Activated CD4-positive, alpha-beta T cell treated with anti-CD3 and anti-CD28 coated beads, Interleukin-2, amount 50 U/mL, for 24 hours (primary cell): ENCODE results near the gene SLAIN1.

Experiments
- DNase-seq, 2 donors: peaks; one replicate each; pipeline ENCODE4 v3.0.0-alpha.2; 2020; ENCODE audit warnings: low read depth in 1 of 2, low spot score in 1 of 2

Gene SLAIN1

DNA sequence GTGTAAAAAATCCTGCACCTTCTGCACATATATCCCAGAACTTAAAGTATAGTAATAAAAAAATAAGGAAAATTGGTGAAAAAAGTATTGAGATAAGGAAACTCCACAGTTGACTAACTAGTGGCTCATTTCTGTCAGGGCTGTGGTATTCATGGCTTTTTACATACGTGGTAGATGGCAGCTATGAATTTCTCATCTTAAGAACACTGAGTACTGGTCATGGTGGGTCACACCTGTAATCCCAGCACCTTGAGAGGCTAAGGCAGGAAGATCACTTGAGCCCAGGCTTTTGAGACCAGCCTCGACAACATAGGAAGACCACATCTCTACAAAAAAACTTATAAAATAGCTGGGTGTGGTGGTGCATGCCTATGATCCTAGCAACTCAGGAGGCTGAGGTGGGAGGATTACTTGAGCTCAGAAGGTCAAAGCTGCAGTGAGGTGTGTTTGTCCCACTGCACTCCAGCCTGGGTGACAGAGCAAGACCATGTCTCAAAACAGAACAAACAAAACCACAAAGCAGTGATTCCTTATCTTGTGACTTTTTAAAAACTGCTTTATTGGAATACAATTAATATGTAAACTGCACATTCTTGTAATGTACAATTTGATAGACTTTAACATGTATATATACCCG is 16.8 kb downstream of the SLAIN1 start:
- DNase-seq = no peak

- no peak for DNase-seq
Observed at GRCh38 chr13:77715233-77715891, 17.9 kb downstream of the SLAIN1 start.

DNA sequence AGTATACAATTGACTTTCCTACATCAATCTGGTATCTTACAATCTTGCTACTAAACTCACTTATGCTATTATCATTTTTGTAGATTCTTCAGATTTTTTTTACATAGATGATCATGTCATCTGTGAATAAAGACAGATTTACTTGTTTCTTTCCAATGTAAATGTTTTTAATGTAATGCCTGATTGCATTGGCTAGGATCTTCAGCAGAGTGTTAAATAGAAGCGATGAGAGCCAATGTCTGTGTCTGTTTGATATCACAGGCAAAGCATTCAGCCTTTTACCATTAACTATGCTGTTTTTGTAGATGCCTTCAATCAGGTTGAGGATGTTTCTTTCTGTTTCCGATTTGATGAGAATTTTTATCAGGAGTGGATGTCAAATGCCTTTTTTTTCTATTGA is 19.2 kb downstream of the SLAIN1 start:
- DNase-seq = no peak

- DNase-seq = no peak
Observed at GRCh38 chr13:77717508-77717907, 20.0 kb downstream of the SLAIN1 start.

DNA sequence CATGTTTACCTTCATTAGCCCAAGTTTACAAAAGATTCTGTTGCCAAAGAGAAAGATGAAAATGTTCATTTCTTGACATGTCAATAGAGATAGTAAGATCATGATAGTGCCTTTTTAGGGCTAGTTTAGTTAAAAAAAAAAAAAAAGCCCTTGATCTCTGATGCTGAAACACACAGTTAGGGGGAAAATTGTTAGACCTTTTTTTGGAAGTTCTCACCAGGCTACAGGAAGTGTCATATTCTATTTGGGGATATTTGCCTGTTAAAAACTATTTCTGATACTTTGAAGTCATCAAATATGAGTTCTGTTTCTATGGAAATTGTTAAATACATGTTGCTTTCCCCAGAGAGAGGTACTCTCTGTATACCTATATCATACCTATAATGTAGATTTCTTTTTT is 21.6 kb downstream of the SLAIN1 start:
- DNase-seq = no peak

GRCh38 chr13:77720988-77721387 is 23.5 kb downstream of the SLAIN1 start:
- no peak for DNase-seq

GRCh38 chr13:77724092-77724491 is 26.6 kb downstream of the SLAIN1 start:
- DNase-seq = no peak

DNA sequence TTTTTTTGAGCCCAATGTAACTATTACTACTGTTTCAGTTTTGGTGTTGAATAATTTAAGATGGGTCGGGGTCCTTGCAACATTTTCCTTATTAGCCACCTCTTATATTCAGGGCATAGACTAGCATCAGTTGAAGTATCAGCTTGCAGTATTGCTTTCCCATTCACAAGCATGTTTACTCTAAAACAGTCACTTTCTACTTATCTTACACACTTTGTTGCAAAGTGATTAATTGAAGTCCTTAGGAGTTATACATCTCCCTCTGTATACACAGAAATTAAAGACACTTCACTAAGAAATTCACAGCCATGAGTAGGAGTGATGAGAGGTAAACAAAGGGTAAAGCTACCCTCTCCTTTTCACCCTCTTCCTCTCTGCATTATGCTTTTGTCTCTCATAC is 27.6 kb downstream of the SLAIN1 start:
- no peak for DNase-seq

GRCh38 chr13:77728265-77729125 is 31.0 kb downstream of the SLAIN1 start:
- no peak for DNase-seq

DNA sequence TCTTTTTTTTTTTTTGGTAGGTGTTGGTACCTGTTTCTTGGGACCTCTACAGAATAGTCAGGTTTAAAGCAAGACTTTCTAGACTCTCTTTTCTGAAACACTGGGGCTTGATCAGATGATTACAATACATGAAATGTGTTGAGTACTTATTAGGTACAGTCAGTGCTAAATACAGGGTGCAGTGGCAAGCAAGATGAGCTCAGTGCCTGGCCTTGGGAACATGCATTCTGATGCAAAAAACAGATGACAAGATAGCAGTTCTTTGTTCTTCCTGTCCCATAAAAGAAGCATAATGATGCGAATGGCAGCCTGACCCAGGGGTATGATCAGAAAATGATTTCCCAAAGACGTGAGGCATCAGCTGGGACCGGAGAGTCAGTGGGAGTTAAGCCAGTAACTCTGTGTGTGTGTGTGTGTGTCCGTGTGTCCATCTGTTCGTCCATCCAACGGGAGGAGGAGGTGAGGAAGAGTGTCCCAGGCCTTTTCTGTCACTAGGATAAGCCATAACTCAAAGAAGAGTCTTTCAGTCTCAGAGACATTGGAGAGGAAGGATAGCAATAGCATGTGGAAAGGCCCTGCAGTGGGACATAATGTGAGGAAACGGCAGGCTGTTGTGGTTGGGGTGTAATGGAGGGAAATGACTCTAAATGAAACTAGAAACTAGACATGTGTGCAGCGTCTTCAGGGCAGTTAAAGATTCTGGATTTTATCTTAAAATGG is 32.2 kb downstream of the SLAIN1 start:
- DNase-seq = peak in 1 of 2 donors; percentile 21

GRCh38 chr13:77730572-77730971 is 33.1 kb downstream of the SLAIN1 start:
- DNase-seq = no peak

GRCh38 chr13:77732287-77732686 is 34.8 kb downstream of the SLAIN1 start:
- DNase-seq = no peak

DNA sequence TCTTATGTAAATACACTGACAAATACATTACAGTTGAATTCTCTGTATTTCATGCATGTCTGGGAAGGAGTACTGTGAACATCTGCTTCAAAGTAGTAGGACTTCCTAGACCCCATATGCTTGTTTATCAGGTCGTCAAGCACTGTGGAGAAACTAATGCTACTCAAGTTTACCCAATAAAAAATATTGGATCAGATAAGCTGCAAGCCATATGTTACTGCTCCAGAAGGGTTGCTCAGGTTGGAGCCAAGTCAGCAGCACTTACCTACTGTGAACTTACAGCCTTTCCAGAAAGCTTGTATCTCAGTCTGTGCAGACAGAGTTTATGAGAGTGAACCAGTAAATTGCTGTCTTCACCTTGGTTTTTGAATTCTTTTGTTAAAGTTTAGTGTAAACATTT is 36.2 kb downstream of the SLAIN1 start:
- DNase-seq = no peak

GRCh38 chr13:77737583-77738200 is 40.2 kb downstream of the SLAIN1 start:
- no peak for DNase-seq

- no peak for DNase-seq
Observed at GRCh38 chr13:77740097-77740735, 42.7 kb downstream of the SLAIN1 start.

- DNase-seq = no peak
Observed at GRCh38 chr13:77740931-77741596, 43.6 kb downstream of the SLAIN1 start.

GRCh38 chr13:77741597-77741972 is 44.1 kb downstream of the SLAIN1 start:
- no peak for DNase-seq

DNA sequence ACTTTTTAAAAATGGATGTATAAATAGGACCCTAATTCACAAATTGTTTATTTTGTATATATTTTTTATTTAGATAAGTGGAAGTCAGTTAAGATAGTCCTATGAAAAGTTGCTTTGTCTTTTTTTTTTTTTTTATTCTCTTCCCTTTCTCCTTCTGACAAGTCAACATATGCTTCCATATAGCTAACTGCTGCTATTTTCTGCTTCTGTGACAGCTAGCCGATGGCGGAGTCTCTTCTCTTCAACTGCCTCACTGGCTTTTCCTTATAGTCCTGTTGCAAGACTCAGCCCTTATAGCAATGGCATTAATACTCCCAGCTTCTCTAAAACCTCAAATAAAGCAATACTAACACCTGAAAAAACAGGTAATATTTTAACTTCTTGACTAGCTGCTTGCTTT is 45.3 kb downstream of the SLAIN1 start:
- no peak for DNase-seq

DNA sequence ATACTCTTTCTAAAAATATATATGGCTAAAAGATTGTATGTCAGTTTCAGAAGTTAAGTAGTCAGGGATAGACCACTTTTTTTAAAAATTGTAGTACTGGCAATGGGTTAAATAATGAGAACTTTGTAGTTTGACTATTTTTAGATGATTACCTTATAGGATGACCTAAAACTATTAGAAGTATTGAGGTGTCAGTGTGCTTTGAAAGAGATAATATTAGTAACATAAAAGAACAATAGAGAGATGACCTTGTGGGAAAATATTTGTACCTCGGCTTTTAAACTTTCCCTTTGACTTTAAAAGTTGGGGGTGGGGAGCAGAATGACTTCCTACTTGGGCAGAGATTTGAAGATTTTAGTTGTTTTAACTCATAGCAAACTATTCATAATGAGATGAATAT is 48.3 kb downstream of the SLAIN1 start:
- DNase-seq = no peak

- DNase-seq = no peak
Observed at GRCh38 chr13:77749344-77749880, 51.9 kb downstream of the SLAIN1 start.
